ENCODE results near the gene TYMS. TPM values are rescaled to one million over a fixed set of nuclear protein-coding genes. Genes with fewer than 3 reads are reported as not detected.

TYMS gene
- total and polyA plus RNA-seq, 3 donors from 2014 or later, result 22.7 to 136 (median 24.4) TPM

GRCh38 chr18:683531-683930 lies 26.1 kb downstream of the TYMS start:
- 79 to 88% methylated on average over 5 of the region's 5 CpGs for WGBS, 2 donors
- DNase-seq, result no peak
- Histone ChIP-seq H3K9me3 (no peaks in the 10 kb centered on the region), H3K27me3 (no peaks in the 10 kb centered on the region), H3K4me3 (no peak overlapping the region), H3K4me1 (no peaks in the 10 kb centered on the region), H3K36me3 (ENCODE audit: low read depth, missing control alignments) (no peaks in the 10 kb centered on the region), H3K27ac (no peak overlapping the region)
- intact Hi-C loops (cut with DNase I; ENCODE audit: low total_unique reads), result no loop called here
- TF ChIP-seq CTCF (IDR thresholded peaks at IDR 0.05), result no peak

- Histone ChIP-seq H3K36me3 (ENCODE audit: low read depth, missing control alignments) (no peaks in the 10 kb centered on the region), H3K4me1 (no peaks in the 10 kb centered on the region), H3K27ac (no peak overlapping the region), H3K27me3 (no peaks in the 10 kb centered on the region), H3K4me3 (no peak overlapping the region), H3K9me3 (no peaks in the 10 kb centered on the region)
- intact Hi-C loops (cut with DNase I; ENCODE audit: low total_unique reads), result no loop called here
- DNase-seq, result no peak
- TF ChIP-seq POLR2A (IDR thresholded peaks at IDR 0.05), result no peak
- TF ChIP-seq CTCF (IDR thresholded peaks at IDR 0.05), result no peak
- 89 to 93% methylated on average over 3 of the region's 3 CpGs for WGBS, 2 donors
Observed at GRCh38 chr18:685438-685837, 28.0 kb downstream of the TYMS start.

GRCh38 chr18:686339-687111 lies 29.1 kb downstream of the TYMS start:
- DNase-seq, result no peak
- intact Hi-C loops (cut with DNase I; ENCODE audit: low total_unique reads), result no loop called here
- H3K9me3 ChIP-seq, result no peaks in the 10 kb centered on the region
- H3K4me1 ChIP-seq, result peaks cover under 1% of the 10 kb centered on the region
- H3K27ac ChIP-seq, result no peak overlapping the region
- TF ChIP-seq CTCF (IDR thresholded peaks at IDR 0.05) (no peak), POLR2A (IDR thresholded peaks at IDR 0.05) (no peak)
- no peaks in the 10 kb centered on the region for H3K36me3 ChIP-seq (ENCODE audit: low read depth, missing control alignments)
- no peaks in the 10 kb centered on the region for H3K27me3 ChIP-seq
- 72 to 90% methylated on average over 8 to 11 of the region's 11 CpGs for whole genome bisulfite sequencing, 2 donors
- no peak overlapping the region for H3K4me3 ChIP-seq

- Histone ChIP-seq H3K9me3 (no peaks in the 10 kb centered on the region), H3K36me3 (ENCODE audit: low read depth, missing control alignments) (no peaks in the 10 kb centered on the region), H3K27me3 (no peaks in the 10 kb centered on the region), H3K27ac (no peak overlapping the region), H3K4me3 (no peak overlapping the region), H3K4me1 (peaks cover 19% of the 10 kb centered on the region)
- no peak for TF ChIP-seq CTCF (IDR thresholded peaks at IDR 0.05)
- TF ChIP-seq POLR2A (IDR thresholded peaks at IDR 0.05), result no peak
- intact Hi-C loops (cut with DNase I; ENCODE audit: low total_unique reads), result no loop called here
- no peak for DNase-seq
- WGBS, 2 donors, result 84 to 89% methylated on average over 5 of the region's 5 CpGs
Observed at GRCh38 chr18:688323-688722, 30.9 kb downstream of the TYMS start.

GRCh38 chr18:692824-693223 lies 35.4 kb downstream of the TYMS start:
- Histone ChIP-seq H3K27ac (peak overlapping the region; percentile 45 to 53), H3K9me3 (no peaks in the 10 kb centered on the region), H3K36me3 (ENCODE audit: low read depth, missing control alignments) (no peaks in the 10 kb centered on the region), H3K4me3 (no peak overlapping the region), H3K27me3 (no peaks in the 10 kb centered on the region), H3K4me1 (peaks cover 29% of the 10 kb centered on the region)
- TF ChIP-seq POLR2A (IDR thresholded peaks at IDR 0.05) (no peak), CTCF (IDR thresholded peaks at IDR 0.05) (no peak)
- DNase-seq, result peak; percentile 75
- WGBS, 2 donors, result 22 to 40% methylated on average over 6 of the region's 6 CpGs
- intact Hi-C loops (cut with DNase I; ENCODE audit: low total_unique reads), result no loop called here
